ENCODE measurements around the gene CD209.

The CD209 gene

GRCh38 chr19:7787602-7788177 is 40.4 kb upstream of the CD209 start:
- no peaks in the 10 kb centered on the region for H3K9me3 ChIP-seq (ENCODE audit: control insufficient read depth, low read length)
- H3K36me3 ChIP-seq (ENCODE audit: control insufficient read depth, insufficient read depth, low read length): no peaks in the 10 kb centered on the region
- DNase-seq: no peak
- no peak overlapping the region for H3K4me3 ChIP-seq (ENCODE audit: insufficient read depth, low read depth, low read length, poor library complexity, severe bottlenecking)
- H3K27me3 ChIP-seq (replicated peaks; ENCODE audit: control insufficient read depth, insufficient read depth, low read length, poor library complexity, severe bottlenecking): peaks cover 29% of the 10 kb centered on the region
- no peak overlapping the region for H3K27ac ChIP-seq (ENCODE audit: insufficient read depth, low read length, poor library complexity, severe bottlenecking)
- peaks cover 11% of the 10 kb centered on the region for H3K4me1 ChIP-seq (ENCODE audit: control insufficient read depth, insufficient read depth, low read length, poor library complexity, severe bottlenecking)

DNA sequence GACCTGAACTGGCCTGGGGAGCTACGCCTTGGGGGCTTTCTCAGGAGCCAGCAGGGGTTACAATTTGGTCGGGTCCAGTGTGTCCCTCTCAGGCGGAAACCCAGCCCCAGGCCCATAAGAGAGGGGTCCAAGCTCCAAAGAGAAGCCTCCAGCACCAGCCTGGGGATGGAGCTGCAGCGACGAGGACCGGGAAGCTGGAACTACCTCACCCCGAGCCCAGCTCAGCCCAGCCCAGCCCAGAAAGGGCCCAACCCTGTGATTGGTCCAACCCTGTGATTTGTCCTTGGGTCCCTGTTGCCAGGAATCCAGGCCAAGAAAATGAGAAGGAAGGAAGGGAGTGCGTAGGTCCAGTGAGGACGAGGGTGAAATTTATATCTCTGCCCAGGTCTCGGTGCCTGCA is 39.8 kb upstream of the CD209 start:
- H3K36me3 ChIP-seq (ENCODE audit: control insufficient read depth, insufficient read depth, low read length): no peaks in the 10 kb centered on the region
- H3K9me3 ChIP-seq (ENCODE audit: control insufficient read depth, low read length): no peaks in the 10 kb centered on the region
- H3K27me3 ChIP-seq (replicated peaks; ENCODE audit: control insufficient read depth, insufficient read depth, low read length, poor library complexity, severe bottlenecking): peaks cover 29% of the 10 kb centered on the region
- no peak overlapping the region for H3K4me3 ChIP-seq (ENCODE audit: insufficient read depth, low read depth, low read length, poor library complexity, severe bottlenecking)
- peaks cover 11% of the 10 kb centered on the region for H3K4me1 ChIP-seq (ENCODE audit: control insufficient read depth, insufficient read depth, low read length, poor library complexity, severe bottlenecking)
- H3K27ac ChIP-seq (ENCODE audit: insufficient read depth, low read length, poor library complexity, severe bottlenecking): no peak overlapping the region
- DNase-seq: no peak

DNA sequence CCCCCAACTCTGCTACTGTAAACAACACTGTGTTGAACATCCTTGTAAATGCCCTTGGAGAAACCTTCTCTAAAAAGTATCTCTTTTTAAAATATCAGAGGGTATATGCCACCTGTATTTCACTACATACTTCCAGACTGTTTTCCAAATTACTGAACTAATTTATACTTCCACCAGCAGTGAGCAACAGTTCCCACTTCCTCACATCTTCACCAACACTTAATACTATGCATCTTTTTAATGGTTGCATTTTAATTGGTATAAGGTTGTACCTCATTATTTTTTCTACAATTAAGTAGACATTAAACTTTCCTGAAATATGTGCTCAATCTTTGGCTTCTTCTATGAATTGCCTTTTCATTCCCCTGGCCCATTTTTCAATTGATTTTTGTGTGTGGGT is 37.5 kb upstream of the CD209 start:
- H3K4me1 ChIP-seq (ENCODE audit: control insufficient read depth, insufficient read depth, low read length, poor library complexity, severe bottlenecking): peaks cover 11% of the 10 kb centered on the region
- no peaks in the 10 kb centered on the region for H3K9me3 ChIP-seq (ENCODE audit: control insufficient read depth, low read length)
- no peak overlapping the region for H3K27ac ChIP-seq (ENCODE audit: insufficient read depth, low read length, poor library complexity, severe bottlenecking)
- no peak overlapping the region for H3K4me3 ChIP-seq (ENCODE audit: insufficient read depth, low read depth, low read length, poor library complexity, severe bottlenecking)
- no peak for DNase-seq
- peaks cover 26% of the 10 kb centered on the region for H3K27me3 ChIP-seq (replicated peaks; ENCODE audit: control insufficient read depth, insufficient read depth, low read length, poor library complexity, severe bottlenecking)
- H3K36me3 ChIP-seq (ENCODE audit: control insufficient read depth, insufficient read depth, low read length): no peaks in the 10 kb centered on the region

GRCh38 chr19:7783991-7784423 is 36.7 kb upstream of the CD209 start:
- DNase-seq: no peak
- Histone ChIP-seq H3K27me3 (replicated peaks; ENCODE audit: control insufficient read depth, insufficient read depth, low read length, poor library complexity, severe bottlenecking) (peaks cover 21% of the 10 kb centered on the region), H3K9me3 (ENCODE audit: control insufficient read depth, low read length) (no peaks in the 10 kb centered on the region), H3K4me3 (ENCODE audit: insufficient read depth, low read depth, low read length, poor library complexity, severe bottlenecking) (no peak overlapping the region), H3K4me1 (ENCODE audit: control insufficient read depth, insufficient read depth, low read length, poor library complexity, severe bottlenecking) (peaks cover 5% of the 10 kb centered on the region), H3K27ac (ENCODE audit: insufficient read depth, low read length, poor library complexity, severe bottlenecking) (no peak overlapping the region), H3K36me3 (ENCODE audit: control insufficient read depth, insufficient read depth, low read length) (no peaks in the 10 kb centered on the region)

- no peaks in the 10 kb centered on the region for H3K27me3 ChIP-seq (replicated peaks; ENCODE audit: control insufficient read depth, insufficient read depth, low read length, poor library complexity, severe bottlenecking)
- DNase-seq: no peak
These were observed 33.8 kb upstream of the CD209 start for GRCh38 chr19:7781157-7781556.

DNA sequence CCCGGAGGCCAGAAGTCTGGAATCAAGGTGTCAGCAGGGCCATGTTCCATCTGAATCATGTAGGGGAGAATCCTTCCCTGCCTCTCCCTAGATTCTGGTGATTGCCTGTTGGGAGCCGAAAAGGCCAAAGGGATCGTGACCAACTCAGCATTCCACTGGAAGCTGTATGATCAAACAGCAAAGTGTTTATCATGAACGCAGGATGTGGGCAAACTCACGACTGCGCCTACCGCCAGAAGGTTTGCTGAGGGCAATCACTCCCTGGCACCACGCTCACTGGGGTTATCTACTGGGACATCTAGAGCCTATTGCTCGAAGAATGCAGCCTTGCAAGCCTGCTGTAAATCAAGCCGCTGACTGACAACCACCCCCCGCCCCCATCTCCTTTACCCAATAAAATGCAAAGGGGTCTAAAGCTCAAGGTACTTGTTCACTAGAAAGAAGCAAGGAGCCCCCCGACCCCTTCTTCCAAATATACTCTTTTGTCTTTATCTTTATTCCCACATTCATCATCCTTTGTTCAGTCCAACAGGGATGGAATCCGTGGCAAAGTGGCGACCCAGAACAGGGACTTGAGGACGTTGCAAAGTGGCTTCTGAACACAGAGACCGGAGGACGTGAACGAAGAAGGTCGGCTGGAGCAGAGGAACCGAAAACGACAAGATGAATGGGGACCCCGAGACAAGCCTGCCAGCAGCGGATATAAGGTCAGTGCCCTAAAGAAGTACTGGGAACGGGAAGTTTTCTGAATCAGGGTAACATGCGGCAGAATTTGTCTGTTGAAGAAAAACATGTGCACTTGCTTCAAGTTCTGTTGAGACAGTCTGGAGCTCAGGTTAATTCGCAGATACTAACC is 32.5 kb upstream of the CD209 start:
- Histone ChIP-seq H3K4me3 (ENCODE audit: insufficient read depth, low read depth, low read length, poor library complexity, severe bottlenecking) (no peak overlapping the region), H3K27me3 (replicated peaks; ENCODE audit: control insufficient read depth, insufficient read depth, low read length, poor library complexity, severe bottlenecking) (no peaks in the 10 kb centered on the region), H3K4me1 (ENCODE audit: control insufficient read depth, insufficient read depth, low read length, poor library complexity, severe bottlenecking) (no peaks in the 10 kb centered on the region), H3K27ac (ENCODE audit: insufficient read depth, low read length, poor library complexity, severe bottlenecking) (no peak overlapping the region), H3K36me3 (ENCODE audit: control insufficient read depth, insufficient read depth, low read length) (no peaks in the 10 kb centered on the region), H3K9me3 (ENCODE audit: control insufficient read depth, low read length) (no peaks in the 10 kb centered on the region)
- DNase-seq: no peak

More at GRCh38 chr19:7781157-7781556, 33.8 kb upstream of the CD209 start:
- H3K36me3 ChIP-seq (ENCODE audit: control insufficient read depth, insufficient read depth, low read length): no peaks in the 10 kb centered on the region
- no peaks in the 10 kb centered on the region for H3K9me3 ChIP-seq (ENCODE audit: control insufficient read depth, low read length)
- H3K4me3 ChIP-seq (ENCODE audit: insufficient read depth, low read depth, low read length, poor library complexity, severe bottlenecking): no peak overlapping the region
- H3K27ac ChIP-seq (ENCODE audit: insufficient read depth, low read length, poor library complexity, severe bottlenecking): no peak overlapping the region
- no peaks in the 10 kb centered on the region for H3K4me1 ChIP-seq (ENCODE audit: control insufficient read depth, insufficient read depth, low read length, poor library complexity, severe bottlenecking)

- Histone ChIP-seq H3K4me1 (ENCODE audit: control insufficient read depth, insufficient read depth, low read length, poor library complexity, severe bottlenecking) (no peaks in the 10 kb centered on the region), H3K27ac (ENCODE audit: insufficient read depth, low read length, poor library complexity, severe bottlenecking) (no peak overlapping the region), H3K36me3 (ENCODE audit: control insufficient read depth, insufficient read depth, low read length) (no peaks in the 10 kb centered on the region), H3K27me3 (replicated peaks; ENCODE audit: control insufficient read depth, insufficient read depth, low read length, poor library complexity, severe bottlenecking) (no peaks in the 10 kb centered on the region), H3K9me3 (ENCODE audit: control insufficient read depth, low read length) (no peaks in the 10 kb centered on the region), H3K4me3 (ENCODE audit: insufficient read depth, low read depth, low read length, poor library complexity, severe bottlenecking) (no peak overlapping the region)
- no peak for DNase-seq
These were observed 30.7 kb upstream of the CD209 start for GRCh38 chr19:7778081-7778480.

GRCh38 chr19:7775761-7776160 is 28.4 kb upstream of the CD209 start:
- H3K27me3 ChIP-seq (replicated peaks; ENCODE audit: control insufficient read depth, insufficient read depth, low read length, poor library complexity, severe bottlenecking): no peaks in the 10 kb centered on the region
- no peak for DNase-seq
- peaks cover 7% of the 10 kb centered on the region for H3K4me1 ChIP-seq (ENCODE audit: control insufficient read depth, insufficient read depth, low read length, poor library complexity, severe bottlenecking)

DNA sequence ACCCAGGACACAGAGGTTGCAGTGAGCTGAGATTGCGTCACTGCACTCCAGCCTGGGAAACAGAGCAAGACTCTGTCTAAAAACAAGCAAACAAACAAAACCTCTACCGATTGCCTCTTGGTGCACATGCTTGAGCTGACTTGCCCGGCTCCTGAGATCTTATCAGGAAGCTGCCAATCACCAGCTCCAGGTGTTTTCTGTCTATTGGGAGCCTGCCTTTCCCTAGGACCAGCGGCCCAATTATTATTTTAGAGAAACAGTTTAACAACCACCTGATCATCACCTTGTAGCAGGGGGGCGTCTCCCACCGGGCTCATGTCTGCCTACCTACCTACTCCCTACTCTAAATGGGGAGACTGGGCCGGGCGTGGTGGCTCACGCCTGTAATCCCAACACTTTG is 26.5 kb upstream of the CD209 start:
- Histone ChIP-seq H3K27ac (ENCODE audit: insufficient read depth, low read length, poor library complexity, severe bottlenecking) (no peak overlapping the region), H3K9me3 (ENCODE audit: control insufficient read depth, low read length) (no peaks in the 10 kb centered on the region), H3K36me3 (ENCODE audit: control insufficient read depth, insufficient read depth, low read length) (no peaks in the 10 kb centered on the region), H3K27me3 (replicated peaks; ENCODE audit: control insufficient read depth, insufficient read depth, low read length, poor library complexity, severe bottlenecking) (no peaks in the 10 kb centered on the region), H3K4me3 (ENCODE audit: insufficient read depth, low read depth, low read length, poor library complexity, severe bottlenecking) (no peak overlapping the region), H3K4me1 (ENCODE audit: control insufficient read depth, insufficient read depth, low read length, poor library complexity, severe bottlenecking) (peaks cover 7% of the 10 kb centered on the region)
- DNase-seq: no peak

More at GRCh38 chr19:7775761-7776160, 28.4 kb upstream of the CD209 start:
- H3K9me3 ChIP-seq (ENCODE audit: control insufficient read depth, low read length): no peaks in the 10 kb centered on the region
- H3K36me3 ChIP-seq (ENCODE audit: control insufficient read depth, insufficient read depth, low read length): no peaks in the 10 kb centered on the region
- H3K27ac ChIP-seq (ENCODE audit: insufficient read depth, low read length, poor library complexity, severe bottlenecking): no peak overlapping the region
- no peak overlapping the region for H3K4me3 ChIP-seq (ENCODE audit: insufficient read depth, low read depth, low read length, poor library complexity, severe bottlenecking)

DNA sequence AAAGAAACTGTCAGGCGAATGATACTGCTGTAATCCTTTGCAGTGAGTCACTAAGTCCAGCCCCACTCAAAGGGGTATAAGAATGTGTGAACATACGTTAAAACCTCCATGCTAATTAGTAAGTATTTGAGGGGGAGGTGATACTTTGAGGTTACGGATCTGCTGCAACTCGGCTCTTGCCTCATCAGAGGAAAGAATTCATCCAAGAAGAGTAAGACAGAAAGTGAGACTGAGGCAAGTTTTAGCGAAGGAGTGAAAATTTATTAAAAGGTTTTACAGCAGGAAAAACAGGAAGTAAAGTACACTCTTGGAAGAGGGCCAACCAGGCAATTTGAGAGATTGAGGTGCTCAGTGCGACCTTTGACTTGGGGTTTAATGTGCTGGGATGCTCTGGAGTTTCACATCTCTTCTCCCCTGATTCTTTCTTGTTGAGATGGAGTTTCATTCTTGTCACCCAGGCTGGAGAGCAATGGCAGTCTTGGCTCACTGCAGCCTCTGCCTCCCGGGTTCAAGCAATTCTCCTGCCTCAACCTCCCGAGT is 25.5 kb upstream of the CD209 start:
- no peaks in the 10 kb centered on the region for H3K9me3 ChIP-seq (ENCODE audit: control insufficient read depth, low read length)
- no peak overlapping the region for H3K27ac ChIP-seq (ENCODE audit: insufficient read depth, low read length, poor library complexity, severe bottlenecking)
- H3K4me1 ChIP-seq (ENCODE audit: control insufficient read depth, insufficient read depth, low read length, poor library complexity, severe bottlenecking): peaks cover 7% of the 10 kb centered on the region
- no peaks in the 10 kb centered on the region for H3K36me3 ChIP-seq (ENCODE audit: control insufficient read depth, insufficient read depth, low read length)
- DNase-seq: no peak
- H3K27me3 ChIP-seq (replicated peaks; ENCODE audit: control insufficient read depth, insufficient read depth, low read length, poor library complexity, severe bottlenecking): no peaks in the 10 kb centered on the region
- peak overlapping the region; percentile 12 for H3K4me3 ChIP-seq (ENCODE audit: insufficient read depth, low read depth, low read length, poor library complexity, severe bottlenecking)
